Body of pancreas (tissue), 4 donors: Measurements from ENCODE around the gene UMAD1.

Experiments
- POLR2A ChIP-seq, 3 donors: fragments of 450-650 bp; IDR thresholded peaks; one replicate each; pipeline ENCODE4 v1.6.1; 2016; ENCODE audit warnings: antibody characterized with exemption in 3 of 3, mild to moderate bottlenecking in 2 of 3
- TF ChIP-seq, protein P1 (sequence below), 7 experiments: fragments of 450-650 bp in 4 of 7; fragments of 200-600 bp in 3 of 7; sonication (generic) in 3 of 7; IDR thresholded peaks; one replicate each; pipeline ENCODE4 v1.5.1; 2016 to 2019; ENCODE audit warnings: antibody characterized with exemption in 7 of 7

DNA sequence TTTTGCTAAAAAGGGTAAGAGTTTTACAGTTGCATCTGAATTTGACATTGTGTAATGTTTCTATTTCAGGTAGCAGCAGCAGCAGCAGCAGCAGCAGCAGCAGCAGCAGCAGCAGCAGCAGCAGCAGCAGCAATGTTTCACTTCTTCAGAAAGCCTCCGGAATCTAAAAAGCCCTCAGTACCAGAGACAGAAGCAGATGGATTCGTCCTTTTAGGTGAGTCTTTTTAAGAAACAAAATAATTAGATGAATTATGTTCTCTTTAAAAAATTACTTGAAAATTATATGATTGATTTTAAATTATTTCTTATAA lies 32.6 kb downstream of the UMAD1 start:
- TF ChIP-seq, protein P1, sequence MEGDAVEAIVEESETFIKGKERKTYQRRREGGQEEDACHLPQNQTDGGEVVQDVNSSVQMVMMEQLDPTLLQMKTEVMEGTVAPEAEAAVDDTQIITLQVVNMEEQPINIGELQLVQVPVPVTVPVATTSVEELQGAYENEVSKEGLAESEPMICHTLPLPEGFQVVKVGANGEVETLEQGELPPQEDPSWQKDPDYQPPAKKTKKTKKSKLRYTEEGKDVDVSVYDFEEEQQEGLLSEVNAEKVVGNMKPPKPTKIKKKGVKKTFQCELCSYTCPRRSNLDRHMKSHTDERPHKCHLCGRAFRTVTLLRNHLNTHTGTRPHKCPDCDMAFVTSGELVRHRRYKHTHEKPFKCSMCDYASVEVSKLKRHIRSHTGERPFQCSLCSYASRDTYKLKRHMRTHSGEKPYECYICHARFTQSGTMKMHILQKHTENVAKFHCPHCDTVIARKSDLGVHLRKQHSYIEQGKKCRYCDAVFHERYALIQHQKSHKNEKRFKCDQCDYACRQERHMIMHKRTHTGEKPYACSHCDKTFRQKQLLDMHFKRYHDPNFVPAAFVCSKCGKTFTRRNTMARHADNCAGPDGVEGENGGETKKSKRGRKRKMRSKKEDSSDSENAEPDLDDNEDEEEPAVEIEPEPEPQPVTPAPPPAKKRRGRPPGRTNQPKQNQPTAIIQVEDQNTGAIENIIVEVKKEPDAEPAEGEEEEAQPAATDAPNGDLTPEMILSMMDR (IDR thresholded peaks at IDR 0.05), result no peak
- TF ChIP-seq POLR2A (IDR thresholded peaks at IDR 0.05), result no peak
